GM21786 (cell line): ENCODE results near the gene SPDEF.

ENCODE experiments used
- ATAC-seq: cut with Tn5 transposase; IDR thresholded peaks from one replicate; pipeline ENCODE4 v1.9.1; 2021; ENCODE audit not compliant: unreplicated experiment

Gene SPDEF

GRCh38 chr6:34547701-34548644 is 8.2 kb downstream of the SPDEF start:
- no peak for ATAC-seq

DNA sequence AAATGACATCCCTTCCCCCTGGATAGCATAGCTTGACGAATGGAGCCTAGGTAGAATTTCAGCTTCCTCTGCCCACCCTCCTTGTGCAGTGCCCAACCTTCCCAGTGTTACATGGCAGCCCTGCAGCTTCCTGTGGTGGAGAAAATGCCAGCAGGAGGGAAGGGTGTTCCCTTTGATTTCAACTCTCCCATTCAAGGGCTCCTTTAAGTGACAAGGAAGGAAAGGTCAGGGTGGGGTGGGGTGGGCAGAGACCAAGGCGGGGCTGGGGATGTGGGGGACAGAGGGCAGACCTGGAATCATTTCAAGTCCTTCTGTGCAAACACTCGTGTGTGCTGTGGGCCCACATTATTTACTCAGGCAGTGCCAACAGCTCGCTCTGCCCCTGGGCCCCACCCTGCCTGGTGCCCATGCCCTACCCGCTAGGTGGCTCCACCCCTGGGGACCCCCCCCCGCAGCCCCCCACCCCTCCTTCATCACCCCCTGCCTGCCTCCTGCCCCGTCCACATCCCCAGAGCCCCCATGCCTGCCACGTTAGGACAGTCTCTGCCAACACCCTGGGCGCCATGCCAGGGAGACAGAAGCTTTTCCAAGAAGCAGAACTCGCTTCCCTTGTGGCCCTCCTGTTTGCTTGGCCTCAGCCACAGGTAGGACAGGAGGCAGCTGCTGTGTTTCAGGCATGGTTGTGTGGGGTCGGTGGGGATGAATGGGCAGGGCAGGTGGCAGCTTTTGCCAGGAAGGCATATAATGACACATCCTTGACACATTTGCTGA is 9.4 kb downstream of the SPDEF start:
- ATAC-seq, result no peak

DNA sequence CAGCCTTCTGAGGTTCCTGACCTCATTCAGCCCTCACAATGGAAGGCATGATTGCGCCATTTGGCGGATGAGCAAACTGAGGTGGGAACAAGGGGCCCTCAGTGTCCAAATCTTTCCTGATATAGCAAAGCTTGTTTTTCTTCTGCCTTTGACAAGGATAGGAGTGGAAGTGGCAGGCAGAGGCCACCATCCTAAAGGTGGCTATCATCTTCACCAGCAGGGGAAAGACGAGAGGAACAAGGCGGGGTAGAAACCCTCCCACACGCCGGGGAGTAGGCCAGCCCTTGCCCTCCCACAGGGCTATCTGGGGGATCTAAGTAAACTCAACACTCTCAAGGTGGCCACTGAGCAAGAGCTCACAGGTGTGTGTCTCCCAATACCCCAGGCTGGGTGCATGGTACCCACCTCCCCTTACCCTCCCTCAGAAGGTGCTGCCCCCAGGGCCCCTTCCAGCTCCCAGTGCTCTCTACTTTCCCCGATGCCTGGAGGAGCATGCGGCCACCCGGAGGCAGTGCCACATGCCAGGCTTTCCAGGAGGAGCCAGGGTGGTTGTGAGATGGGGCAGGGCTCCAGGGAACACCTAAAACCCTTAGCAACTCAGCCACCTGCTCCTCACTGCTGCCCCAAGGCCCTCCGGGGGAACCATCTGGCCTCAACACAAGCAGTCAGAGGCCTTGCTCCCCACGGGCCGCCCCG is 11.2 kb downstream of the SPDEF start:
- ATAC-seq, result no peak

GRCh38 chr6:34544052-34544604 is 12.0 kb downstream of the SPDEF start:
- no peak for ATAC-seq

DNA sequence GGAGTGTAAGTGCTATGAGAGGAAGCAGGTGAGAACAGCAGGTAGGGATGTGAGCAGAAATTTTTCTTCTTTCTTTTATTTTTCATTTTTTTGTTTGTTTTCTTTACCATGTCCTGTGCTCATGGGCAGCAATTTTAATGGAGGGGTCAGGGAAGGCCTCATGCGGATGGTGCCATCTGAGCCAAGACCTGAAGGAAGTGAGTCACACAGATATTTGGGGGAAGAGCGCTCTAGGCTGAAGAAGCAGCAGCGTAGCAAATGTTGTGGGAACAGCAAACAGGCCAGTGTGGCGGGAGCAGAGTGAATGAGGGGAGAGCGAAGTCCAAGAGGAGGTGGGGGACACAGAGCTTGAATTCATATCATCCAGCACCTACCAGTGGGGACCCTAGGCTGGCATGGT is 12.7 kb downstream of the SPDEF start:
- no peak for ATAC-seq

GRCh38 chr6:34540841-34541240 is 15.3 kb downstream of the SPDEF start:
- no peak for ATAC-seq

- no peak for ATAC-seq
Measured at GRCh38 chr6:34540222-34540621, 15.9 kb downstream of the SPDEF start.

GRCh38 chr6:34539181-34539580 is 16.9 kb downstream of the SPDEF start:
- ATAC-seq, result no peak

DNA sequence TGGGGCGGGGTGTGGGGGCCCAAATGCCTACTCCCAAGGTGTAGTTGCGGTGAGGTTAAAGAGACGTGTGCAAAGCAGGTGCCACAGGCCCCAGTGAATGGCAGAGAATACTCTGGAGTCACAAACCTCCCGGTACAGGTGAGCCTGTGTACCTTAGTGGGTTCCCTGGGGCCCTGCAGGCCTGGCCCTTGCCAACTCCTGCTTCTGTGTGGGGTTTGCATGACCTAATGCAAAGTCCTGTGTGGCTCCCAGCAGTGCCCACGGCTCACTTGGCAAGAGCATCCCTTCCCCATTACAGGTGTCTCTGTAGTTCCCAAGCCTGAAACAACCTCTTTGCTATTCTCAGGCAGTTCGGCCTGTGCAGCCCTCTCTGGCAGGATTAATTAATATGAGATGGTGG is 17.5 kb downstream of the SPDEF start:
- no peak for ATAC-seq

DNA sequence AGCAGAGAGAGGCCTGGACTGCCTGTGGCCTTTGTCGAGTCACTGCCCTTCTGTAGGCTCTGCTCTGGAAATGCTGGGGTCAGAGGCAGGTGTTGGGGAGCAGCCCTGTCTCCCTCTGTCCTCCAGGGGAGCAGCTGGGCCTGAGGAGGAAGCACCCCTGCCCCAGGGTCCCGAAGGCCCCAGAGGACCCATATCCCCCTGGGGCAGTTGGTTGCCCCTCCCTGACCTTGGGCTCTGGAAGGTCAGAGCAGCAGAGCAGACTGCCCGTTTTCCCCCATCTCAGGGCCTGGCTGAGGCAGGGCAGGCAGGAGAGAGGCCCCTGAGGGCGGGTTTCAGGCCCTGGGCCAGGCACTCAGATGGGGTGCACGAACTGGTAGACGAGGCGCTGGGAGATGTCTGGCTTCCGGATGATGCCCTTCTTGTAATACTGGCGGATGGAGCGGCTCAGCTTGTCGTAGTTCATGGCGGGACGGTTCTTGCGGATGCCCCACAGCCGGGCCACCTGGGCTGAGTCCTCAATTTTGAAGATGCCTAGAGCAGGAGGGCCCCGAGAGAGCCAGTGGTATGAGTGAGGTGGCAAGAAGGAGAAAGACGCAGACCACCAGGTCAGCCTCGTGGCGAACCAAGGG is 18.1 kb downstream of the SPDEF start:
- no peak for ATAC-seq

DNA sequence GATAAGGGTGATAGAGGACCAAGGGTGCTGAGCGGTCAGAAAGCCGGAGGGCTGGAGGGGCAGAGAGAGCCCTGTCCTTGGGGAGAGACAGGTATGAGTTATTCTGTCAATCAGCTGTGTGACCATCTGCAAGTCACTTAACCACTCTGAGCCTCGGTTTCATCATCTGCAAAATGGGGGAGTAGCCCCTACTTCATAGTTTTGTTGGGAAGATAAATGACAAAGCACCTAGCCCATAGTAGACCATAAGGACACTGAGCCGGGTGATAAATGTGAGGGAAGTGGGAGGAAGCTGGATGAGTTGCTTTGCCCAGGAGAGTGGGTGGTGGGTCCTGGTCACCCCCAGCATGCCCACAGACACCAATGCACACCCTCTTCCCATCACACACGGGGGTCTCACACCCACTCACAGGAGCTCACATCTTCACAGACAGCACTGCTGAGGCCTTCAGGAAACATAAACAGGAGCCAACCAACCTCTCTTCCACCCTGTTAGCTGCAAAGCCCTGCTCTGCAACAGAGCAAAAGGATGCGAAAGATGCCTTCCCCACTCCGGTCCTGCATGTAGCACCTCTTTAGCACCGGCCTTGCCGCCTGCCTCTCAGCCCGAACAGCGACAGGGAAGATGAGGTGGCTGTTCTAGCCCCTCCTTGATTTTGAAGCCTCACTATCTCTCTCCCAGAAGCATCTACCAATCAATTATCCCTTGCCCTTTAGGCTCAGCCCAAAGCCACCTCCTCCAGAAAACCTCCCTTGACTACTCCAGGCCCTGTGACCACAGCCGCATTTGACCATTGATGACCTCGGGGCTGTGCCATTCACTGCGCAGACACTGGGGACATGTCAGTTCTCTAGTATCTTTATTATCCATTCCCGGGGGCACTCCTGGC is 18.9 kb downstream of the SPDEF start:
- no peak for ATAC-seq

GRCh38 chr6:34536251-34536958 is 19.7 kb downstream of the SPDEF start:
- ATAC-seq, result no peak

GRCh38 chr6:34535646-34536045 is 20.5 kb downstream of the SPDEF start:
- no peak for ATAC-seq

DNA sequence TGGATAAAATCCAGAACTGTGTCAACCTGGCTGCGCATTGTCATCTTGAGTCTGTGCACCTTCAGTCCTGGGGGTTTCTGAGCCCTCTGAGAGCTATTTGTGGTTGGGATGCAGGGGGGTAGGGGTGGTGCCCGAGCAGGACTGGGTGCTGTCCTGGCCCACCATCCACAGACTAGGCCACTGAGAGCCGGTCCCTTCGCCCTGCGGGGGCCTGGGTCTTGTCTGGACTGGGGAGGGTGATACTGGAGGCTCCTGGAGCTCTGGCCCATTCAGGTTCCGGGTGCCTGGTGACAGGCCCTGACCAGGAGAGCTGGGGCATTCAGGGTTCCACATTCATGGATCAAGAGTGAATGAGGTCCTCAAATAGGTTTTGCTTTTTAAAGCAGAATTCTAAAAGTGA is 20.9 kb downstream of the SPDEF start:
- no peak for ATAC-seq

GRCh38 chr6:34534656-34535055 is 21.5 kb downstream of the SPDEF start:
- ATAC-seq, result no peak

DNA sequence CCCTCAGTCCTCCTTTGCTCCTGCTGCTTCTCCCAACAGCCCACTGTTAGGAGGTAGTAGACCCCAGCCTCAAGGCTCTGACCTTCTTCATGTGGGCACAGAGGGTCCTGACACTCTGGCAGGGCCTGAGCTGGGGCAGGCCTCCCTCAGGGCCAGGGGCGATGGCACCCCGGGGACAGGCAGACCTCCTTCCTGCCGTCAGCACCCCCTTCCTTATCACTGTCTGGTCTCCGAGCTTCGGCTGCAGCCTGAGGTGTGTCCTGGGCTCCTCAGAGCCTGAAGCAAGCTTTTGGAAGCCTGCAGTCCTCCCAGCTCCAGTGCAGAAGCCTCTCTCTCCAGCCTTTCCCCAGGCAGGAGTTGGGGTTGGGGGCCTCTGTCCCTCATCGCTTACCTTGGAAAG is 22.0 kb downstream of the SPDEF start:
- ATAC-seq, result no peak

DNA sequence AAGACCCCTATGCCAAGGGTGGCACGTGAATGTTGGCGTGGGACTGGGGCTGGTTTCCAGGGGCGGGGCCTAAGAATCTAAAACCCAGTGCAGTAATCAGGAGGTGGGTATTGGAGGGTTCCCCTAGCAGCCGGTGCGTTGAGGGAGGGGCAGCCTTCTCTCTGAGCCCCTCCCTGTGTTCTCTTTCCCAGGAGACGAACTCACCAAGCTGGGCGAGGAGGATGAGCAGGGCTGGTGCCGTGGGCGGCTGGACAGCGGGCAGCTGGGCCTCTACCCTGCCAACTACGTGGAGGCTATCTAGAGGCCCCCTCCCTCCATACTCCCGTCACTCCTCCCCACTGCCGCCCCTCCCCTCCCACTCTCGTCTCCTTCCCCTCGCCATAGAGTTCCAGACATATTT is 23.9 kb downstream of the SPDEF start:
- no peak for ATAC-seq

DNA sequence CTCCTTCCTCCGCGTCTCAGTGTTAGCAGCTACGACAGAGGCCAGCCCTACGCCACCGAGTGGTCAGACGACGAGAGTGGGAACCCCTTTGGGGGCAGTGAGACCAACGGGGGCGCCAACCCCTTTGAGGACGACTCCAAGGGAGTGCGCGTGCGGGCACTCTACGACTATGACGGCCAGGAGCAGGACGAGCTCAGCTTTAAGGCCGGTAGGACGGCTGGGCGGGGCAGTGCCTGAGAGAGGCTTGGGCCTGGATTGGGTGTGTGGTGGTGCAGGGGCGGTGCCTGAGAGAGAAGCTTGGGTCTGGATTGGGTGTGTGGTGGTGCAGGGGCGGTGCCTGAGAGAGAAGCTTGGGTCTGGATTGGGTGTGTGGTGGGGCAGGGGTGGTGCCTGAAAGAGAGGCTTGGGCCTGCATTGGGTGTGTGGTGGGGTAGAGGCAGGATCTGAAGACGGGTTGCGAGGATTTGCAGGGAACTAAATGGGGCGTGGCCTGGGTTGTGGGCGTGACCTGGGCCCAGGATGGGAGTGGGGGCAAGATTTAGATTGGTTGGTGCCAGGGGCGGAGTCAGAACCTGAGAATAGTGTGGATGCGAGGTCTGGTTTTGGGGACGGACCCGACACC is 24.4 kb downstream of the SPDEF start:
- no peak for ATAC-seq
